GM12878 (cell line): ENCODE results near the gene IPCEF1. TPM values are rescaled to one million over a fixed set of nuclear protein-coding genes. Genes with fewer than 3 reads are reported as not detected.

Experiments
- ATAC-seq: fragments of 200-7000 bp; cut with Tn5 transposase; 3 replicates; pipeline ENCODE4 v1.9.1; 2020; ENCODE audit warnings: mild to moderate bottlenecking, moderate library complexity
- BruUV-seq: library from RNA; stranded (reverse); fragments of 400-500 nt; replicated peaks from 2 replicates; lab custom pipeline; 2021; lab: Mats Ljungman, UMichigan
- CTCF ChIA-PET: fragments of 300-600 bp; sonication (Branson Sonifier 250); formaldehyde crosslinking; extraction: SDS; loops from one replicate; lab custom pipeline; 2021; ENCODE audit warnings: inconsistent platforms; lab: Yijun Ruan, JAX
- POLR2A ChIA-PET: fragments of 350-600 bp; formaldehyde crosslinking; extraction: SDS; loops from one replicate; lab custom pipeline; 2021; ENCODE audit warnings: inconsistent platforms; lab: Charles Lee
- RAD21 ChIA-PET: fragments of 300-600 bp; sonication (Branson Sonifier 250); formaldehyde crosslinking; loops from one replicate; lab custom pipeline; 2023; ENCODE audit warnings: antibody characterized with exemption; ENCODE audit not compliant: unreplicated experiment; lab: Charles Lee
- SMC1A ChIA-PET: fragments of 300-600 bp; sonication (Branson Sonifier 250); formaldehyde crosslinking; loops from one replicate; lab custom pipeline; 2023; ENCODE audit not compliant: unreplicated experiment, uncharacterized antibody; lab: Charles Lee
- DNase-seq: peaks from one replicate; pipeline ENCODE4 v3.0.0-alpha.2; 2011; ENCODE audit warnings: low read depth, low spot score
- FAIRE-seq: peaks from 3 replicates; lab custom pipeline; 2011; peaks lifted over from hg19 to GRCh38; lab: Jason Lieb, UNC
- H2AFZ ChIP-seq: 2 replicates; pipeline ENCODE4 v1.6.0; 2011; ENCODE audit warnings: low read depth, low read length, control low read depth; ENCODE audit not compliant: control insufficient read depth
- H3K27ac ChIP-seq: 2 replicates; pipeline ENCODE4 v1.5.1; 2011; ENCODE audit warnings: control low read depth; ENCODE audit not compliant: control insufficient read depth, insufficient read depth
- H3K27me3 ChIP-seq, 2 experiments: replicated peaks in 1 of 2; 2 replicates each; pipeline versions ENCODE4 v1.6.0 to v1.6.1; 2011; ENCODE audit warnings: low read length in 1 of 2; ENCODE audit not compliant: control insufficient read depth in 2 of 2, insufficient read depth in 2 of 2
- H3K36me3 ChIP-seq, 2 experiments: 2 replicates each; pipeline ENCODE4 v1.5.1; 2011; ENCODE audit warnings: low read length in 1 of 2; ENCODE audit not compliant: control insufficient read depth in 2 of 2, insufficient read depth in 2 of 2
- H3K4me1 ChIP-seq: 2 replicates; pipeline ENCODE4 v1.6.1; 2011; ENCODE audit warnings: mild to moderate bottlenecking, low read length, moderate library complexity, mixed read lengths; ENCODE audit not compliant: control insufficient read depth, insufficient read depth
- H3K4me2 ChIP-seq: 2 replicates; pipeline ENCODE4 v1.6.0; 2011; ENCODE audit warnings: control low read depth; ENCODE audit not compliant: control insufficient read depth, insufficient read depth
- H3K4me3 ChIP-seq: fragments of 200-600 bp; sonication (generic); 2 replicates; pipeline ENCODE4 v1.5.1; 2016
- H3K79me2 ChIP-seq: 2 replicates; pipeline ENCODE4 v1.6.0; 2011; ENCODE audit warnings: low read length; ENCODE audit not compliant: control insufficient read depth, insufficient read depth
- H3K9ac ChIP-seq: 2 replicates; pipeline ENCODE4 v1.8.0; 2011; ENCODE audit warnings: low read length, control low read depth, mixed read lengths; ENCODE audit not compliant: control insufficient read depth, insufficient read depth
- H3K9me3 ChIP-seq: replicated peaks from 3 replicates; pipeline ENCODE4 v1.5.1; 2011; ENCODE audit warnings: mild to moderate bottlenecking, low read length; ENCODE audit not compliant: control insufficient read depth, insufficient read depth
- H4K20me1 ChIP-seq: 2 replicates; pipeline ENCODE4 v1.6.0; 2011; ENCODE audit not compliant: control insufficient read depth, insufficient read depth
- ASH2L ChIP-seq: fragments of 300-600, 200-600 bp; sonication (generic); IDR thresholded peaks from 2 replicates; pipeline ENCODE4 v1.6.1; 2017; ENCODE audit warnings: low read depth, mild to moderate bottlenecking, borderline replicate concordance
- BCLAF1 ChIP-seq: fragments of 450-650 bp; IDR thresholded peaks from 2 replicates; pipeline ENCODE4 v1.6.1; 2017; ENCODE audit warnings: antibody characterized with exemption, mild to moderate bottlenecking, moderate library complexity
- CTCF ChIP-seq, 3 experiments: IDR thresholded peaks in 2 of 3; conservative IDR thresholded peaks in 1 of 3; 2 replicates each; pipeline ENCODE4 v1.5.1; 2011; ENCODE audit warnings: low read depth in 3 of 3, low read length in 3 of 3, mild to moderate bottlenecking in 3 of 3, control low read depth in 2 of 3, moderate library complexity in 2 of 3, inconsistent platforms in 1 of 3, mixed read lengths in 1 of 3; ENCODE audit not compliant: control insufficient read depth in 2 of 3, insufficient read depth in 1 of 3; ENCODE audit errors: extremely low read depth in 1 of 3
- EED ChIP-seq: sonication (generic); IDR thresholded peaks from 2 replicates; pipeline ENCODE4 v1.6.1; 2016; ENCODE audit warnings: antibody characterized with exemption, low read depth
- ELK1 ChIP-seq: IDR thresholded peaks from 2 replicates; pipeline ENCODE4 v1.6.1; 2012; ENCODE audit warnings: low read depth, low read length, improper control_type of control experiment
- NBN ChIP-seq: fragments of 450-650 bp; IDR thresholded peaks from 2 replicates; pipeline ENCODE4 v1.6.1; 2016
- NFYA ChIP-seq: IDR thresholded peaks from 2 replicates; pipeline ENCODE4 v1.6.1; 2011; ENCODE audit warnings: low read depth, mild to moderate bottlenecking, low read length, improper control_type of control experiment, borderline replicate concordance
- POLR2A ChIP-seq: IDR thresholded peaks from 2 replicates; pipeline ENCODE4 v1.6.1; 2011; ENCODE audit warnings: low read depth, mild to moderate bottlenecking, low read length
- POLR2AphosphoS5 ChIP-seq: IDR thresholded peaks from 2 replicates; pipeline ENCODE4 v1.6.1; 2011; ENCODE audit warnings: mild to moderate bottlenecking, low read length, inconsistent platforms
- RCOR1 ChIP-seq: conservative IDR thresholded peaks from 2 replicates; pipeline ENCODE4 v1.6.1; 2012; ENCODE audit warnings: low read depth, low read length, improper control_type of control experiment
- SRF ChIP-seq, 2 experiments: IDR thresholded peaks; 2 replicates each; pipeline ENCODE4 v1.6.1; 2011; ENCODE audit warnings: low read depth in 2 of 2, low read length in 2 of 2, mild to moderate bottlenecking in 1 of 2, moderate library complexity in 1 of 2
- USF1 ChIP-seq: IDR thresholded peaks from 2 replicates; pipeline ENCODE4 v1.6.1; 2011; ENCODE audit warnings: borderline replicate concordance, low read depth, mild to moderate bottlenecking, moderate library complexity, mixed read lengths, low read length; ENCODE audit not compliant: insufficient read depth; ENCODE audit errors: extremely low read length
- WGBS: methylation state at CpG from one replicate; pipeline ENCODE4 v1.1.6; 2016; ENCODE audit warnings: low lambda C conversion rate; ENCODE audit not compliant: insufficient replicate concordance, insufficient coverage; ENCODE audit errors: missing lambda C conversion rate; 5-methylcytosine and 5-hydroxymethylcytosine counted together
- in situ Hi-C: fragments of 300-500 bp; cut with MboI; formaldehyde crosslinking; loops from 9 replicates; pipeline ENCODE4 v1.14.3; 2018; ENCODE audit warnings: mixed read lengths
- intact Hi-C: fragments of 100-400 bp; cut with micrococcal nuclease; formaldehyde crosslinking; loops from one replicate; pipeline ENCODE4 v1.14.2; 2022; ENCODE audit not compliant: unreplicated experiment
- polyA plus RNA-seq, 11 experiments: library from polyadenylated mRNA; depleted of rRNA in 4 of 11; unstranded in 6 of 11; stranded (reverse) in 5 of 11; fragments of >200 nt; fragmentation: Nextera tagmentation in 4 of 11; fragmentation: Illumina TruSeq in 1 of 11; extraction: Ambion mirVana in 4 of 11; extraction: Trizol in 1 of 11; gene quantifications; 1 replicate in 1 of 11; 2 replicates in 10 of 11; pipeline versions ENCODE4 v1.2.1 to v1.2.3, GENCODE V29; 2011 to 2016; ENCODE audit warnings: inconsistent platforms in 2 of 11, missing spikeins in 2 of 11, low read depth in 1 of 11
- total RNA-seq, 4 experiments: library from RNA; depleted of rRNA in 3 of 4; stranded (reverse); fragments of >200 nt in 3 of 4; fragmentation: Illumina TruSeq in 1 of 4; extraction: Trizol in 1 of 4; gene quantifications; 2 replicates each; pipeline versions ENCODE4 v1.2.1 to v1.2.3, GENCODE V29; 2013 to 2021
- TF ChIP-seq, protein P1 (sequence below): fragments of 150-350 bp; IDR thresholded peaks from 2 replicates; pipeline ENCODE4 v1.6.1; 2016; ENCODE audit warnings: low read depth, low read length

The IPCEF1 gene
- total and polyA plus RNA-seq, 10 of the 15 experiments (the other 5 are each of a cell fraction or from before 2014, with no cell fraction given) = 1.3 to 137 (median 4.2) TPM

DNA sequence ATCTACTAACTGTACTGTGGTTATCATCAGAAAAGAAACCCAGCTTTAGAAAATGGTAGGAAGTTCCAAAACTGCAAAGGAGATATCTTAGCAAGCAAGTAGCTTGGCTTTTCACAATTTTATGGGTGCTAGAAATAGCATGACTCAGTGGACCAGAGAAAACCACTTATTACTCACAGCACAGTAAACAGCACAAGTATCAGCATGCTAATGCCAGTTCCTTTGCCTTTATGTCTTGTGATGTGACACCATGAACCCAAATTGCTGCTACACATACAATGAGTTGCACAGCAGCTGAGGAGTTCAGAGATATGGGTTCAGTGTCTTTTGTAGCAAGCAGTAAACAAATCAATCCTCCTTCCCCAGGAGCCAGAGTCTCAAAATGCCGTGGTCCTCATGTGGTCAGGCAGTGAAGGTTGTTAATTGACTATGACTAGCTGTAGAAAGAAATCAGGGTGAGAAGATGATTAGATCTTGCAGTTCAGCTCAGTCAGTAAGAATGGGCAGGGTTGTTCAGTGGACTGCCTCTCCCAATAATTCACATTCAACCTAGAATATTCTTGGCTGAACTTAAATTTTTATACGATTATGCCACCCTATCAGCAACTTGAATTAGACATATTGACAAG lies 244.3 kb downstream of the IPCEF1 start:
- no peaks in the 10 kb centered on the region for H3K4me1 ChIP-seq
- ChIA-PET CTCF (interaction anchor here (2.2 kb wide), 1 partner anchor 165 kb away, joined by 9 read pairs; no protein-coding TSS in a partner anchor), SMC1A (no interaction called here), POLR2A (no interaction called here), RAD21 (no interaction called here)
- no peak overlapping the region for H3K4me3 ChIP-seq
- ATAC-seq (no peak), DNase-seq (no peak), FAIRE-seq (no peak)
- H4K20me1 ChIP-seq = no peaks in the 10 kb centered on the region
- no TSS peak for BruUV-seq
- no peak overlapping the region for H3K4me2 ChIP-seq
- H3K27me3 ChIP-seq = no peaks in the 10 kb centered on the region; a peak in 3 of 4 replicates
- H3K27ac ChIP-seq = no peak overlapping the region
- 14% methylated on average over 2 of the region's 2 CpGs for WGBS
- in situ Hi-C loops = no loop called here
- no peaks in the 10 kb centered on the region for H3K79me2 ChIP-seq
- no peak overlapping the region for H2AFZ ChIP-seq
- H3K36me3 ChIP-seq = no peaks in the 10 kb centered on the region
- intact Hi-C loops = no loop called here
- TF ChIP-seq POLR2AphosphoS5 = no peak
- no peak for TF ChIP-seq SRF (IDR thresholded peaks at IDR 0.05; ENCODE audit: low read depth in 2 of 2, low read length in 2 of 2)
- TF ChIP-seq, protein P1, sequence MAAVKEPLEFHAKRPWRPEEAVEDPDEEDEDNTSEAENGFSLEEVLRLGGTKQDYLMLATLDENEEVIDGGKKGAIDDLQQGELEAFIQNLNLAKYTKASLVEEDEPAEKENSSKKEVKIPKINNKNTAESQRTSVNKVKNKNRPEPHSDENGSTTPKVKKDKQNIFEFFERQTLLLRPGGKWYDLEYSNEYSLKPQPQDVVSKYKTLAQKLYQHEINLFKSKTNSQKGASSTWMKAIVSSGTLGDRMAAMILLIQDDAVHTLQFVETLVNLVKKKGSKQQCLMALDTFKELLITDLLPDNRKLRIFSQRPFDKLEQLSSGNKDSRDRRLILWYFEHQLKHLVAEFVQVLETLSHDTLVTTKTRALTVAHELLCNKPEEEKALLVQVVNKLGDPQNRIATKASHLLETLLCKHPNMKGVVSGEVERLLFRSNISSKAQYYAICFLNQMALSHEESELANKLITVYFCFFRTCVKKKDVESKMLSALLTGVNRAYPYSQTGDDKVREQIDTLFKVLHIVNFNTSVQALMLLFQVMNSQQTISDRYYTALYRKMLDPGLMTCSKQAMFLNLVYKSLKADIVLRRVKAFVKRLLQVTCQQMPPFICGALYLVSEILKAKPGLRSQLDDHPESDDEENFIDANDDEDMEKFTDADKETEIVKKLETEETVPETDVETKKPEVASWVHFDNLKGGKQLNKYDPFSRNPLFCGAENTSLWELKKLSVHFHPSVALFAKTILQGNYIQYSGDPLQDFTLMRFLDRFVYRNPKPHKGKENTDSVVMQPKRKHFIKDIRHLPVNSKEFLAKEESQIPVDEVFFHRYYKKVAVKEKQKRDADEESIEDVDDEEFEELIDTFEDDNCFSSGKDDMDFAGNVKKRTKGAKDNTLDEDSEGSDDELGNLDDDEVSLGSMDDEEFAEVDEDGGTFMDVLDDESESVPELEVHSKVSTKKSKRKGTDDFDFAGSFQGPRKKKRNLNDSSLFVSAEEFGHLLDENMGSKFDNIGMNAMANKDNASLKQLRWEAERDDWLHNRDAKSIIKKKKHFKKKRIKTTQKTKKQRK = no peak
- TF ChIP-seq EED = no peak
- no peak for TF ChIP-seq POLR2A
- TF ChIP-seq RCOR1 = no peak
- no peak for TF ChIP-seq CTCF (IDR thresholded peaks at IDR 0.05 in 2 of 3, conservative IDR thresholded peaks at IDR 0.05 in 1 of 3; ENCODE audit: control insufficient read depth in 2 of 3, extremely low read depth in 1 of 3, insufficient read depth in 1 of 3, low read depth in 3 of 3, low read length in 3 of 3)
- no peak for TF ChIP-seq BCLAF1
- TF ChIP-seq ELK1 = no peak
- TF ChIP-seq ASH2L = no peak
- no peak for TF ChIP-seq USF1
- TF ChIP-seq NBN = no peak
- no peak for TF ChIP-seq NFYA
- H3K9me3 ChIP-seq = no peaks in the 10 kb centered on the region
- no peak overlapping the region for H3K9ac ChIP-seq
